ENCODE measurements around the gene PHF2.

Gene PHF2

GRCh38 chr9:93576258-93577077 is at the start of gene PHF2:
PHF2 (plus strand) TSS chr9:93576584; CDS start chr9:93576774, 190 bp downstream.
- peak in 1 of 2 experiments; percentile 27 for DNase-seq

- no peak for DNase-seq
Observed at GRCh38 chr9:93531374-93531773, 45.0 kb upstream of the PHF2 start.

- DNase-seq = no peak
Observed at GRCh38 chr9:93532141-93532540, 44.2 kb upstream of the PHF2 start.

GRCh38 chr9:93533863-93534262 is 42.5 kb upstream of the PHF2 start:
- no peak for DNase-seq

DNA sequence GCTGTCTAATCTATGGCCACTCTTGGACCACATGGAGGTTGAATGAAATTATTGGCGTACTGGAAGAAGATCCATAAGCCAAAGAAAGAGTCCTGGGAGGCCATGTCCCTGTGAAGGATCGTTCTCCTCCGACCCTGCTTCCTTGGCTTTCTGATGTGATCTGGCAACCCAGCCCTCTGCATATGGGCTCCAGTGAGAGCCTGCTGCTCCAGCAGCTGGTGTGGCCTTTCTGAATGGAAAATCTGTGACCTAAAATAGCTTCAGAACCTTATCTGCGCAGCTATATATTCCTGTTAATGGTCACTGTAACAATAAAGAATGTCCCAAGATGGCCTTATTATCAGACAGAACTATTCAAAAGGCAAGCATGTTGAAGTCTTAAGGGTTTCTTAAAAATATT is 40.2 kb upstream of the PHF2 start:
- no peak for DNase-seq

- no peak for DNase-seq
Observed at GRCh38 chr9:93536874-93537273, 39.5 kb upstream of the PHF2 start.

DNA sequence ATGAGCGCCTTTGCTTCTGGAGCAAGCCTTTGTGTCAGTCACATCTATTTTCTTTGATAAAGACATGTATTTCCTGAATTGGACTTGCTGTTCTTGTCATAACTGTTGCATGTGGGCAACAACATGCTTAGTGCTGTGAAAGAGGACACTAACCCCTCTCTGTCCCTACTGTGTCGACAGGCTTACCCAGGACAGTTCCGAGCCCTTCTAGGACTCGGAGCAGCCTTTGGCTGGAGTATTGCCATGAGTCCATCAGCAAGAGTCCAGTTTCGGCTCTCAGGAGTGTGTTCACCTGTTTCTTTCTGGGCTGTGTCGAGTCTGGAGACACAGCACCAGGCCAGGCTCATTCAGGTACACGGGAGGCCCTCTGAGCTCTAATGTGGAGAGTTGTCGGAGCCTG is 36.1 kb upstream of the PHF2 start:
- DNase-seq = no peak

DNA sequence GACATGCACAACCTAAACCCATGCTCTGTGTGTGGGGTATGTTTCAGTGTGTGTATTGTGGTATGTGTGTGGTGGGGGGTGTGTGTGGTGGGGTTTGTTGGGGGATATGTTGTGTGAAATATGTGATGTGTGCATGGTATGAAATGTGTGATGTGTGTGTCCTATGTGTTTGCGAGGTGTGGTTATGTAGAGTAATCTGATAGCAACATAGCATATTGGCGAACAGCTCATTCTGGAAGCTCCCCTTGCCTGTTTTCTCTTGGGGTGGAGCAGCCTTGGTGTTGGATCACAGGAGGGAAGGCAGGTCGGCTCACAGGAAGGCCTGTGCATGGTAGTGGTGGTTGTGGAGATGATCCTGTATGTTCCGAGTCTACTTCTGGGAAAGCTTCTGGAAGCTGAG is 35.4 kb upstream of the PHF2 start:
- no peak for DNase-seq

- DNase-seq = no peak
Observed at GRCh38 chr9:93541581-93542349, 34.6 kb upstream of the PHF2 start.

GRCh38 chr9:93543117-93543516 is 33.3 kb upstream of the PHF2 start:
- no peak for DNase-seq

- DNase-seq = no peak
Observed at GRCh38 chr9:93546356-93546755, 30.0 kb upstream of the PHF2 start.

- no peak for DNase-seq
Observed at GRCh38 chr9:93549611-93550010, 26.8 kb upstream of the PHF2 start.

GRCh38 chr9:93552923-93553322 is 23.5 kb upstream of the PHF2 start:
- DNase-seq = no peak

- no peak for DNase-seq
Observed at GRCh38 chr9:93555370-93555769, 21.0 kb upstream of the PHF2 start.

DNA sequence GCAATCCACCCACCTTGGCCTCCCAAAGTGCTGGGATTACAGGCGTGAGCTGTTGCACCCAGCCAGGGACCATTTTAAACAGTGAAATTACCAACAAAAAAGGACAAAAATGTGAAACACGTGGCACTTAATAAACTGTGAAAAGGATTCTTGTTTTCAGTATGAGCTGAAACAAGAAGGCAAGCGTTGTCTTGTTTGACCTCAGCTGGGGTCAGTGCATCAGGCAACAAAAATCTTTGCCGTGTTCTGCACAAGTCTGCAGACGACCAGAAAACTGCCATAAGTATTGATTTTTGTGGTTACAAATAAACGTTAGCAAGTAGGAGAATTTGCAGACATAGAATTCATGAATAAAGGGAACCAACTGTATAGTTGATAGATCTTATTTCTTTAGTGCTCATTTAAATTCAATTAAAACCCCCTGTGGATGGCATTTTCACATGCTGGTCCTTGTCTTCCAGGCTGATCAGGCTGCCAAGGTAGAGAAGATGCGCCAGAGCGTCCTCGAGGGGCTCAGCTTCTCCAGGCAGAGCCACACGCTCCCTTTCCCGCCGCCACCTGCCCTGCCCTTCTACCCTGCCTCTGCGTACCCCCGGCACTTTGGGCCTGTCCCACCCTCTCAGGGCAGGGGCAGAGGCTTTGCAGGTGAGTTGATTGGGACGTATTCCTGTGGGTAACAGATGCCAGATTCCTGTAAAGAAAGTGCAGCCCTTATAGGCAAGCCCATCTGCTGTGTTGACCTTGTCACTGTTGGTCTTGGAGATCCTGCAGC is 18.8 kb upstream of the PHF2 start:
- DNase-seq = no peak

DNA sequence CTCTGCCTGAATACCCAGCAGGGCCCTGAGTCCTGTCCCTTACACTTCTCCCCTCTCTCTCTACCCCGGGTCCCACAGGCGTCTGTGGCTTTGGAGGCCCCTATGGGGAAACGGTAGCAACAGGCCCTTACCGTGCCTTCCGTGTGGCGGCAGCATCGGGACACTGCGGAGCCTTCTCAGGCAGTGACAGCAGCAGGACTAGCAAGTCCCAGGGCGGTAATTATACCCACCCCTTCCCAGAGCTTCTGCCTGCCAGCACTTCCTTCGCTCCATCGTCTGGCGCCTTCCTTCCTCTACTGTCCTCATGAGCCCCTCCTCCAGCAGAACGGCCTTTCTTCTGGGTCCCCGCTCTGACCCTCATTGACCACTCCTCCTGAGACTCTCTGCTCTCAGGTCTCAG is 17.9 kb upstream of the PHF2 start:
- no peak for DNase-seq

DNA sequence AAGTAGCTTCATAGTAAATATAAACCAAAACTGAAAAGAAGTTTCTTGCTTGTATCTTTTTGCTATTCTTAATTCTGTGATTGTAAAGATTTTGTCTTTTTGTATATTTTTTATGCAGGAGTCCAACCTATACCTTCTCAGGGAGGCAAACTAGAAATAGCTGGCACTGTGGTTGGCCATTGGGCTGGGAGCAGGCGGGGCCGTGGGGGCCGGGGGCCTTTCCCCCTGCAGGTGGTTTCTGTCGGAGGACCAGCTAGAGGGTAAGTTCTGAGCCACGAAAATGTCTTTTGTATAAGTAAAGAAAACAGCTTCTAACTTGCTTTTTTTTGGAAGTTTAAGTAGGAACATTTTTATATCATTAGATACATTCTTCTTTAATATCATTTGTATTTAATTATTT is 15.4 kb upstream of the PHF2 start:
- DNase-seq = no peak

DNA sequence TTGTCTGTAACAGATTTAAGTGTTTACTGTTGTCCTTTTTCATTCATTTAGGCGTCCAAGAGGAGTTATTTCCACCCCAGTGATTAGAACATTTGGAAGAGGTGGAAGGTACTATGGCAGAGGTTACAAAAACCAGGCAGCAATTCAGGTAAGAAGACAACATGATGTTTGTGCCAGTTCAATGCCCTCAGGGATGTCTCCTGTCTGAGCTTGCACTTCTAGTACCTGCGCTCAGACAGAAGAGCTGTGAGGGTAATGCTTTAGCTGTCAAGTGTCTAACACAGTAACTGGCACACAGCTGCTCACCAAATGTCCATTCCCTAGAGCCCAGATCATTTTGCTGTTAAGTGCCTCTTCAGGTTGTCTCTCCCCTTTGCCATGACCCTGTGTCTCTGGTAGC is 14.2 kb upstream of the PHF2 start:
- DNase-seq = peak in 1 of 2 experiments; percentile 37

DNA sequence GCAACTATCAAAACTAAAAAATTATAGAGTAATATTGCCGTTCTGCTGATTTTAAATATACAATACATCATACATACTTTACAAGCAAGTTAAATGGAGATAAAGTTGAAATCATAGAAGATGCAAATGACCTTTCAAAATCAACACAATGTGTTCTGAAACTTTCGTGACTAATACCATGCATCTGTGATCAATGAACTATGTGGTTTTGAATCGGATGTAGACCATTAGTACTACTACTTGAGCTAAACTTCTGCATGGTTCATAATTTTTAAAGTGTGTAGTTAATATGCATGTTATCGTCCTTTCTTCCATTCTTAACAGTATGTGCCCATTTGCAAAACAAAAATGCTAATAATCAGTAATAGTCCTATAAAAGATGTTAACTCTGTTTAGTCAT is 11.3 kb upstream of the PHF2 start:
- no peak for DNase-seq

- DNase-seq = peak; percentile 92 to 98
Observed at GRCh38 chr9:93566408-93567270, 9.7 kb upstream of the PHF2 start.

DNA sequence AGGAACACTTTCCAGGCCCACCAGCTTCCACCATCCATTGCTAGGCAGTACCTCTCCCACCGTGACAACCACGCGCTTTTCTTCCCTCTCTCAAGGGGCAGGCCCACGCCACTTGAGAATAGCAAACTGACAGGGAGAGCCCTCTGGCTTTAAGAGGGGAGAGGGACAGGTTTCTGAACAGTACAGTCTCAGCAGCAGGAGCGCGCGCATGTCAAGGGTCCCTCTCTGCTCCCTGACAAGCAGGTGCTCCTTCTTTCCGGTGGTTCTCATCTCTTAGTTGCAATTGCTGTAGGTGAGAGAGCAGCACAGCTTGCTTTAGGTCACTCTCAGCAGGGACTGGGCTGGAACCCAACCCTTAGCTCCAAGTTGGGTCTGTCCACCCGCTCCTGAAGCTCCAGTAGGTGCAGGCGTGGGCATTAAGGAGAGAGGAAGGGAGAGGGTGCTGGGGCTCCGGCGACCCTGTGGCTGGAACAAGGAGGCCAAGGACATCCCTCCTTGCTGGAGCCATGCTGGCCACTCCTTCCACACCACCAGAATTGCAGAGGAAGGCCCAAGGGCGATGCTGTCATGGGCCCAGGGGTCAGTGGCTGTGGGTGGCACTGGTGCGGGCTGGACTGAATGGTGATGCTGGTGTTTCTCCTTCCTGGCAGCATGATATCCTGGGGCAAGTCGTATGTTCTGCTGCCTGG is 9.0 kb upstream of the PHF2 start:
- DNase-seq = peak in 1 of 2 experiments; percentile 21

- DNase-seq = no peak
Observed at GRCh38 chr9:93568169-93568568, 8.2 kb upstream of the PHF2 start.
